Central memory CD4-positive, alpha-beta T cell (primary cell): ENCODE measurements around the gene CLIP1.
"Not testable (repeated sequence)": the region's sequence is repeated elsewhere in the genome, so short reads cannot be mapped to it uniquely, and the experiment has no call there.

Experiments used
- DNase-seq: peaks from one replicate; pipeline ENCODE4 v3.0.0; 2022

CLIP1 gene

GRCh38 chr12:122309564-122310121 is 112.8 kb downstream of the CLIP1 start:
- DNase-seq, result no peak

DNA sequence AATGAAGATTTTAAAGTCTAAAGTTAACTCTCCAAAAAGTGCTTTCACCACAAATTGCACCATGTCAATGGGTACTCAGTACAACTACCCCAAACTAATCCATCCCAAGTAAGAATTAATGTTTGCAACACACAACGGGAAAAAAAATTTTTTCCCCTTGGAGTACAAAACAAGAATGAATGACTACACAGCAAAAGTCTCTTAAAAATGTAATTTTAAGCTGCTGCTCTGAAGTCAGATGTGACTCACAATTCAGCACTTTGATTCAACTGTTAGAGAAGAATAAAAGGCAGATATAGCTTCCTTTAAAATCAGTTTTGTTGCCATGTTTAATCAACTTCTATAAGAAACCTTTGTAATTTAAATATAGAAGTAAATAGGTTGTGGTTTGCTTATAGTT is 113.7 kb downstream of the CLIP1 start:
- DNase-seq, result no peak

DNA sequence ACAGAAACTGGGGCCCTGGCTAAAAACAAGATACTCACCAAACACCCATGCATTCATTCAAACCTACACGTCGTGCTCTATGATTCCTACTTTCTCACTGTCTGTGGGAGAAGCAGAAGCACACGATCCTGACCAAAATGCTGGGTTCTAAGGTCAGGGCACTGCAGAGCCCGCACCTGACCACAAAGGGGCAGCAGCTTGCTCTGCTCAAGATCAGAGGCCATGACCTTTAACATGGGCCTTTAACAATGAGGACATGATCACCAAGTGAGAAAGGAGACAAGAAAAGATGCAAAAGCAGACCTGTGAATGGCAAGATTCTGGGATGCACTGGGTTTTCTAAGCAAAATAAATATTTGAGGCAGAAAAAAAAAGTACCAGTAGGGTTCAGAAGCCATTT is 116.1 kb downstream of the CLIP1 start:
- no peak for DNase-seq

- DNase-seq, result no peak
Measured at GRCh38 chr12:122304924-122305323, 117.5 kb downstream of the CLIP1 start.

DNA sequence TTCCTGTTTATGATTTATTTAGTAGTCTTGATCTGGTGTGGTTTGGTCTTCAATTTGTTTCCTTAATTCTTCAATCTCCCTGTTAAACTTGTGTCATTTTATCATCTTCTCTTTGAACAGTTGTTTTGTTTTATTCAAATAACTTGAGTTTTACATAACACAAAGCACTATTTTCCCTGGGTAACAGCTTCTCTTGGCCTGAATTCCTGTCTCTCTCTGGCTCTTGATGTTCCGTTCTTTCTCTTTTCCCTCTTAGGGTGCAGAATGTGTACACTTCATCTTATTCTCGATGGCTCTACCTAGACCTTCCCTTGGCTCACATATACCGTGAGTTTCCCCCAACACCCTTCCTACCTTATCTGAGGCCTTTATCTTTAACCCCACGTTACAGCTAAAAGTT is 119.4 kb downstream of the CLIP1 start:
- DNase-seq, result no peak

DNA sequence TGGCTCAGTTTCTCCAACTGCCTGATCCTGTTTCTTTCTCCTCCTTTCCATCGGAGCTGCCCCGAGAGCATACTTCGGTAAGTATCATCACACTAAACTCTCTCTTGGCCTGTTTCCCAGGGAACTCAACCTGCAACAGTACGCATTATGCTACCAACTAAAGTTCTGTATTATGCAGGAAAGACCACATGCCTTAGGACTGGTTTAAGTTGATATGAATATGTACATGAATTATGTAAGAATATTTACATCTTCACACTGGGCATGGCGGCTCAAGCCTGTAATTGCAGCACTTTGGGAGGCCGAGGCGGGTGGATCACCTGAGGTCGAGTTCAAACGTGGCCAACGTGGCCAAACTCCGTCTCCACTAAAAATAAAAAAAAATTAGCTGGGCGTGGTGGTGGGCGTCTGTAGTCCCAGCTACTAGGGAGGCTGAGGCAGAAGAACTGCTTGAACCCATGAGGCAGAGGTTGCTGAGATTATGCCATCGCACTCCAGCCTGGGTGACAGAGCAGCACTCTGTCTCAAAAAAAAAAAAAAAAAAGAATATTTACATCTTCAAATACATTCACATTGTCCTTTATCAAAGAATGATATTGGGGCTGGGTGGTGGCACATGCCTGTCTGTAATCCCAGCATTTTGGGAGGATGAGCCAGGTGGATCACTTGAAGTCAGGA is 124.3 kb downstream of the CLIP1 start:
- DNase-seq, result no peak

- DNase-seq, result no peak
Measured at GRCh38 chr12:122297494-122297893, 125.0 kb downstream of the CLIP1 start.

DNA sequence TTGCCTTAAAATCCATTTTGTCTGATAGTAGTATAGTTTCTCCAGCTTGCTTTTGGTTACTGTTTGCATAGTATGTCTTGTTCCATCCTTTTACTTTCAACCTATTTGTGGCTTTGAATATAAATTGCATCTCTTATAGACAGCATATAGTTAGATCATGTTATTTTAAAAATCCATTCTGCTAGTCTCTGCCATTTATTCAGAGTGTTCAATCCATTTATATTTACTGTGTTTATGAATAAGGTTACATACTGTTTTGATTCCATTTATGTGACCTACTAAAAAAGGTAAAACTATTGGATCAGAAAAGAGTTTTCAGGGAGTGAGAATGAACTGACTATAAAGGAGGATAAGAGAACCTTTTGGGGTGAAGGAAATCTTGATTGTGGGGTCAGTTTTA is 126.6 kb downstream of the CLIP1 start:
- no peak for DNase-seq

GRCh38 chr12:122293081-122293480 is 129.4 kb downstream of the CLIP1 start:
- no peak for DNase-seq

GRCh38 chr12:122291431-122291830 is 131.0 kb downstream of the CLIP1 start:
- DNase-seq, result no peak

DNA sequence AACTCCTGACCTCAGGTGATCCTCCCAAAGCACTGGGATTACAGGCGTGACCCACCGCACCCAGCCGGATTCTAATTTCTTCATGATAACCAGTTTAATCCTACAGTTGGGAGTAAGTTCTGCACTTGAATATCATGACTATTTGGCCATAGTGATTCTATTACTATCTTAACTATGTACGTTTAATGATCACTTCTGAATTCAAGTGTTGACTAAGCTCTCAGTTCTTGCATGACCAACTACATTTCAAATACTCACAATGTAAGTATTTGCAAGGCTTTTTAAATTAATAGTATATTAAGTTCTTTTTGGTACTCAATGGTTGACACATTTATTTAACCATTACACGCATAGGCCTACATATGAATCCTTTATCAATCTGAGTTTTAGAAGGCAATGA is 138.8 kb downstream of the CLIP1 start:
- no peak for DNase-seq

GRCh38 chr12:122282061-122282460 is 140.4 kb downstream of the CLIP1 start:
- no peak for DNase-seq

GRCh38 chr12:122276242-122276641 is 146.2 kb downstream of the CLIP1 start:
- DNase-seq, result no peak

- no peak for DNase-seq
Measured at GRCh38 chr12:122275459-122275858, 147.0 kb downstream of the CLIP1 start.

DNA sequence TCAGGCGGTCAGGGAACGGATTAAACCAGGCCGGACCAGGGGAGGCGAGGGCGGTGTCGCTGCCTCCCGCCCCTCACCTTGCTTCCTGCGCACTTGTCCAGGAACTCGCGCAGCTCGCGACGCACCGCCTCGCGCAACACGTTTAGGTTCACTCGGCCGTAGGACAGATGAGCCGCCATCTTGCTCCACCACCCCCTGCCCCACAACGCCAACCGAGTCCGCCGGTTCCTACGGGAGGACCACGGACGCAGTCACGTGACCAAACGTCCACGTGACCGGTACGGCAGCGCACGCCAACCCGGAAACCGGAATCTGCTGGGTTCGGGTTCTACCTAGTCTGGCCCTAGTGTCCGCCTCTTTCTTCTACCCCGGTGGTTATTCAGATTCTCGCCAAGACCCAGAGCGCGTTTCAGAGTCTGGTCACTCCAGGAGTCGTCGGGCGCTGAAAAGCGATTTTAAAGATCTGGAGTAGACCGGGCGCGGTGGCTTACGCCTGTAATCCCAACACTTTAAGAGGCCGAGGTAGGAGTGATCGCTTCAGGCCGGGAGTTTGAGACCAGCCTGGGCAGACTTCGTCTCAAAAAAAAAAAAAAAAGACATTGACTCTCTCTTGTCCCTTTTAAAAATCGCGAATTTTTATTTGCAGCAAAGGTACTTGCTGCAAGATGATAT is 156.1 kb downstream of the CLIP1 start, which contains the start of gene VPS33A:
Gene VPS33A (minus strand): TSS at position 265 of the 672 bp plus-strand sequence. CDS start 86 bp downstream, at position 179.
- DNase-seq, result peak; percentile 90

- no peak for DNase-seq
Measured at GRCh38 chr12:122265886-122266229, 156.6 kb downstream of the CLIP1 start.

DNA sequence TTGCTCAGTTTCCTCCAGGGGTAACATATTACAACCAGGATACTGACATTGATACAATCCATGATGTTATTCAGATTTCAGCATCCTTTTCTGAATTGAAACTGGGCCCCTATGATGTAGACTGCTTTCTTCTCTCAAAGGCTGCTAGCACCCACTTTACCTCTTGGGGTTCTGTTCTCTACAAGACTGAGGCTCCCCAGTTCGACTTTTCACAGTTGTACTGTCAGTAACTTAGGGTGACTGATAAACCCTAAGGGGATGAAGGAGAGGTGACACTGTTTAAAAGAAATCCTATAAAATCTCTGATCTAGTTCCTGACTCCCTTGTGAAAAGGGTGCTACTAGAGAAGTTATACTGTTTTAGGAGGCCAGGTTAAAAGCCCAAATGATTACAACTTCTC is 157.0 kb downstream of the CLIP1 start:
- DNase-seq, result peak; percentile 24

GRCh38 chr12:122260735-122261134 is 161.7 kb downstream of the CLIP1 start:
- not testable (repeated sequence) for DNase-seq

GRCh38 chr12:122258939-122259338 is 163.5 kb downstream of the CLIP1 start:
- not testable (repeated sequence) for DNase-seq

DNA sequence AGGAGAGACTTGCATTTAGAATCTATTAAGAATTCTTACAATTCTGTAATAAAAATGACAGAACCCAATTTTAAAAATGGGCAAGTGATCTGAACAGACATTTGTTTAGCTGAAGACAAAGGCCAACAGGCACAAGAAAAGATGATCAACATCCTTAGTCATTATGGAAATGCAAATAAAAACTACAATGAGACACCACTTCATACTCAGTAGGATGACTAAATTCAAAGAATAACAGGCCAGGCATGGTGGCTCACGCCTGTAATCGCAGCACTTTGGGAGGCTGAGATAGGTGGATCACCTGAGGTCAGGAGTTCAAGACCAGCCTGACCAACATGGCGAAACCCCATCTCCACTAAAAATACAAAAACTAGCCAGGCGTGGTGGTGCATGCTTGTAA is 164.0 kb downstream of the CLIP1 start:
- not testable (repeated sequence) for DNase-seq

DNA sequence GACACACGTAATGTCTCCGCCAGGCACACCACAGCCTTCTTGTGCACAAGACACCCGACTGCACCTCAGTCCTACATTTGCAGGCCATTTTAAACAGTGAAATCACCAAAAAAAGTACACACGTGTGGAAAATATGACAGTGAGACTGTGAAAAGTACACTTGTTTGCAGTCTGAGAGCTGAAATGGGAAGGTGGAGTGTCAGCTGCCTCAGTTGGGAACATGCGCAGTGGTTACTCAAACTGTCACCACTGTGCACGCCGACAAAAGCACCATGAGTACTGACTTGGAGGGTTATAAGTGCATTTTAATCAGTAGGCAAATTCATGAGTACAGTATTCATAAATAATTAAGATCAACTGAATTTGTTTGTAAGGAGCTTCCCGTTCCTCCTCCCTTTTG is 171.9 kb downstream of the CLIP1 start:
- DNase-seq, result no peak

DNA sequence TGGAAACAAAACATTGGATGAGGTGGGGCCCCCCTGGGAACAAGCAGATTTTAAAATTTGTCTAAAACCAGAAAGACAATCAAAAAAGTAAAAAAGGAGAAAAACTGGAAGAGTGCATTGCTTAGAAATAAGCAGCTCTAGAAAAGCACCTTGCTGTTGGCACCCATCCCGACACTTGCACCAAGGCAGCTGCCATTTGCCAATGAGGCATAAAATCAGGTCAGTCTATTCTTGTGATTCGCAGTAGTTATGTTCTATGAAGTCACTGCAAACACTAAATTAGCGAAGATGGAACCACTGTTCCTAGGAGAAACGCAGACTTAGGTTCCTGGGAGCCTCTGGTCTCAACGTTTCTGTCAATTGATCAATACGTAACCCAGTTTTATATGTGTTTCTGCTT is 172.4 kb downstream of the CLIP1 start:
- DNase-seq, result no peak

GRCh38 chr12:122245553-122245952 is 176.9 kb downstream of the CLIP1 start:
- no peak for DNase-seq
